Endothelial cell of umbilical vein (primary cell): ENCODE results near the gene MCM5. TPM values are rescaled to one million over a fixed set of nuclear protein-coding genes. Genes with fewer than 3 reads are reported as not detected.

Experiments used
- BruUV-seq: library from RNA; stranded (reverse); fragments of 400-500 nt; replicated peaks from 2 replicates; lab custom pipeline; 2021; lab: Mats Ljungman, UMichigan
- CTCF ChIA-PET: fragments of 300-600, 350-600 bp; sonication (Branson Sonifier 250); formaldehyde crosslinking; loops from one replicate; lab custom pipeline; 2021; ENCODE audit warnings: antibody characterized with exemption, inconsistent platforms; lab: Charles Lee
- POLR2A ChIA-PET: fragments of 300-600, 350-600 bp; sonication (Branson Sonifier 250); formaldehyde crosslinking; loops from one replicate; lab custom pipeline; 2021; ENCODE audit warnings: antibody characterized with exemption, inconsistent platforms; lab: Charles Lee
- DNase-seq: peaks from one replicate; pipeline ENCODE4 v3.0.0-alpha.2; 2011; ENCODE audit warnings: low read depth, low spot score
- FAIRE-seq: peaks from 2 replicates; lab custom pipeline; 2011; peaks lifted over from hg19 to GRCh38; lab: Jason Lieb, UNC
- H2AFZ ChIP-seq: 2 replicates; pipeline ENCODE4 v1.6.0; 2012; ENCODE audit warnings: low read depth, low read length, control low read depth, inconsistent platforms
- H3K27ac ChIP-seq: 2 replicates; pipeline ENCODE4 v1.5.1; 2011; ENCODE audit warnings: low read depth, mild to moderate bottlenecking, control low read depth, low read length, moderate library complexity; ENCODE audit not compliant: insufficient read depth
- H3K27me3 ChIP-seq, 2 experiments: 2 replicates each; pipeline versions ENCODE4 v1.6.0 to v1.6.1; 2011; ENCODE audit warnings: low read length in 2 of 2, mixed read lengths in 1 of 2; ENCODE audit not compliant: control insufficient read depth in 2 of 2, insufficient read depth in 2 of 2
- H3K36me3 ChIP-seq, 2 experiments: 2 replicates in 1 of 2; 3 replicates in 1 of 2; pipeline ENCODE4 v1.5.1; 2011; ENCODE audit warnings: low read length in 2 of 2, mild to moderate bottlenecking in 1 of 2, moderate library complexity in 1 of 2; ENCODE audit not compliant: control insufficient read depth in 2 of 2, insufficient read depth in 2 of 2; ENCODE audit errors: extremely low read depth in 1 of 2
- H3K4me1 ChIP-seq: 3 replicates; pipeline ENCODE4 v1.5.1; 2011; ENCODE audit warnings: mild to moderate bottlenecking, low read length; ENCODE audit not compliant: control insufficient read depth, insufficient read depth; ENCODE audit errors: extremely low read depth
- H3K4me2 ChIP-seq: 2 replicates; pipeline ENCODE4 v1.6.1; 2011; ENCODE audit warnings: low read length, control low read depth, mixed read lengths; ENCODE audit not compliant: insufficient read depth
- H3K4me3 ChIP-seq, 3 experiments: fragments of 200-600 bp in 1 of 3; sonication (generic), shearing (Covaris generic) in 1 of 3; replicated peaks in 1 of 3; 2 replicates each; pipeline ENCODE4 v1.5.1; 2011 to 2016; ENCODE audit warnings: control low read depth in 3 of 3, low read length in 3 of 3, mild to moderate bottlenecking in 2 of 3, inconsistent platforms in 1 of 3, low read depth in 1 of 3, moderate library complexity in 1 of 3; ENCODE audit not compliant: insufficient read depth in 1 of 3
- H3K79me2 ChIP-seq: 2 replicates; pipeline ENCODE4 v1.6.0; 2012; ENCODE audit warnings: low read length, inconsistent platforms; ENCODE audit not compliant: control insufficient read depth, insufficient read depth
- H3K9ac ChIP-seq: replicated peaks from 2 replicates; pipeline ENCODE3; 2011; ENCODE audit warnings: low read length, control low read depth; ENCODE audit not compliant: insufficient read depth; ENCODE audit errors: extremely low read depth
- H3K9me1 ChIP-seq: replicated peaks from 3 replicates; pipeline ENCODE4 v1.6.0; 2011; ENCODE audit warnings: mild to moderate bottlenecking, low read length; ENCODE audit not compliant: control insufficient read depth, insufficient read depth; ENCODE audit errors: extremely low read depth
- H3K9me3 ChIP-seq: replicated peaks from 2 replicates; pipeline ENCODE4 v1.5.1; 2012; ENCODE audit warnings: low read length, inconsistent platforms; ENCODE audit not compliant: control insufficient read depth, insufficient read depth
- H4K20me1 ChIP-seq: replicated peaks from 2 replicates; pipeline ENCODE3; 2011; ENCODE audit warnings: mild to moderate bottlenecking, low read length; ENCODE audit not compliant: control insufficient read depth, insufficient read depth; ENCODE audit errors: extremely low read depth
- CTCF ChIP-seq, 2 donors: IDR thresholded peaks; 1 replicate in 1 of 2; 2 replicates in 1 of 2; pipeline ENCODE4 v1.5.1; 2011; ENCODE audit warnings: low read length in 2 of 2, mild to moderate bottlenecking in 2 of 2, moderate library complexity in 2 of 2, control low read depth in 1 of 2, inconsistent platforms in 1 of 2, low read depth in 1 of 2; ENCODE audit not compliant: insufficient read depth in 1 of 2; ENCODE audit errors: extremely low read depth in 1 of 2
- EZH2 ChIP-seq: IDR thresholded peaks from 2 replicates; pipeline ENCODE4 v1.6.1; 2012; ENCODE audit warnings: borderline replicate concordance, low read depth, mild to moderate bottlenecking, moderate library complexity, low read length, inconsistent platforms; ENCODE audit not compliant: severe bottlenecking
- FOS ChIP-seq: IDR thresholded peaks from 2 replicates; pipeline ENCODE4 v1.6.1; 2011; ENCODE audit warnings: mild to moderate bottlenecking, low read length, moderate library complexity, borderline replicate concordance; ENCODE audit not compliant: insufficient read depth
- GATA2 ChIP-seq: IDR thresholded peaks from 2 replicates; pipeline ENCODE4 v1.7.0; 2011; ENCODE audit warnings: low read depth, mild to moderate bottlenecking, moderate library complexity, mixed read lengths, low read length; ENCODE audit not compliant: insufficient read length, insufficient read depth
- JUN ChIP-seq: IDR thresholded peaks from 2 replicates; pipeline ENCODE4 v1.6.1; 2011; ENCODE audit warnings: borderline replicate concordance, low read depth; ENCODE audit not compliant: insufficient read length, insufficient read depth
- MYC ChIP-seq: IDR thresholded peaks from one replicate; pipeline ENCODE4 v1.6.1; 2011; ENCODE audit warnings: mild to moderate bottlenecking, low read depth, low read length
- POLR2A ChIP-seq: IDR thresholded peaks from 2 replicates; pipeline ENCODE4 v1.6.1; 2012; ENCODE audit warnings: low read depth, mild to moderate bottlenecking, control low read depth, low read length
- POLR2AphosphoS5 ChIP-seq: IDR thresholded peaks from 2 replicates; pipeline ENCODE4 v1.6.1; 2012; ENCODE audit warnings: low read depth, mild to moderate bottlenecking, control low read depth, low read length, moderate library complexity; ENCODE audit not compliant: insufficient read depth
- dilution Hi-C: fragments of 300-500 bp; cut with MboI; formaldehyde crosslinking; loops from one replicate; pipeline ENCODE4 v1.15.0; 2019; ENCODE audit warnings: low sequenced_read_pairs; ENCODE audit not compliant: extremely low pct_ligation_motif_present
- intact Hi-C: fragments of 100-400 bp; cut with micrococcal nuclease; formaldehyde crosslinking; loops from one replicate; pipeline ENCODE4 v1.10.0; 2022
- polyA plus RNA-seq, 4 experiments: library from polyadenylated mRNA; depleted of rRNA in 3 of 4; stranded (reverse) in 3 of 4; unstranded in 1 of 4; fragments of >200 nt; gene quantifications; 2 replicates each; pipeline versions ENCODE4 v1.2.1 to v1.2.3, GENCODE V29; 2011 to 2012; ENCODE audit warnings: missing spikeins in 1 of 4
- total RNA-seq: library from RNA; stranded (reverse); gene quantifications from 2 replicates; pipeline ENCODE4 v1.2.3, GENCODE V29; 2021
- TF ChIP-seq, protein P1 (sequence below): IDR thresholded peaks from 2 replicates; pipeline ENCODE4 v1.6.1; 2011; ENCODE audit not compliant: insufficient read depth, insufficient read length

MCM5 gene
- total and polyA plus RNA-seq, 2 donors (not counting 3 experiments of a cell fraction or from before 2014, with no cell fraction given): 67.8 to 111 TPM

DNA sequence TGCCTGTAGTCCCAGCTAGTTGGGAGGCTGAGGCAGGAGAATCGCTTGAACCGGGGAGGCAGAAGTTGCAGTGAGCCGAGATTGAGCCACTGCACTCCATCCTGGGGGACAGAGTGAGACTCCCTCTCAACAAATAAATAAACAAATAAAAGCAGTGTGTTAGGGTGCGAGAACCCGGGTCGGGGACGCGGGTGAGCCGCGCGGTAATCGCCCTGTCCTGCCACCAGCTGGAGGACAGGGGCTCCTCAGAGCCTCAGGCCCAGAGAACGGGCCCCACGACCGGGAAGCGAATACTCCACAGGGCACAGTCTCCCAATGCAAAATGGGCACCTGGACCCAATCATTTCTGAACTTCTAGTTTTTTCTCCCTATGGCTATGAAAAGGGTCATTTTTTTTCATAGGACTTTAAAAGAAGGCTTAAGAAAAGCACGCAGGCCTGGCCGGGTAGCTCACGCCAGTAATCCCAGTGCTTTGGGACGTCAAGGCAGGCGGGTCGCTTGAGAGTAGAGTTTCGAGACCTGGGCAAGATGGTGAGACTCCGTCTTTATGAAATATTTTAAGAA is 744 bp upstream of the MCM5 start:
- FAIRE-seq (no peak), DNase-seq (no peak)
- Histone ChIP-seq H3K27me3 (no peaks in the 10 kb centered on the region), H3K9me1 (no peaks in the 10 kb centered on the region), H3K4me3 (peak overlapping the region; percentile 37 to 59 (median 39)), H3K9ac (peak overlapping the region; percentile 93), H3K9me3 (no peaks in the 10 kb centered on the region), H3K4me2 (peak overlapping the region; percentile 61), H3K4me1 (peaks cover 17% of the 10 kb centered on the region), H3K36me3 (no peaks in the 10 kb centered on the region), H4K20me1 (no peaks in the 10 kb centered on the region), H3K79me2 (peaks cover 19% of the 10 kb centered on the region), H3K27ac (peak overlapping the region; percentile 56), H2AFZ (peak overlapping the region; percentile 63)
- TF ChIP-seq POLR2A: no peak
- TF ChIP-seq FOS: no peak
- TF ChIP-seq GATA2: no peak
- TF ChIP-seq POLR2AphosphoS5: no peak
- TF ChIP-seq JUN: no peak
- TF ChIP-seq CTCF (IDR thresholded peaks at IDR 0.05; ENCODE audit: extremely low read depth in 1 of 2, insufficient read depth in 1 of 2, low read depth in 1 of 2, low read length in 2 of 2): no peak
- no peak for TF ChIP-seq EZH2
- no peak for TF ChIP-seq MYC
- TF ChIP-seq, protein P1, sequence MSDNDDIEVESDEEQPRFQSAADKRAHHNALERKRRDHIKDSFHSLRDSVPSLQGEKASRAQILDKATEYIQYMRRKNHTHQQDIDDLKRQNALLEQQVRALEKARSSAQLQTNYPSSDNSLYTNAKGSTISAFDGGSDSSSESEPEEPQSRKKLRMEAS: no peak
- CTCF ChIA-PET: no interaction called here
- TSS peak; percentile 93 for BruUV-seq
- dilution Hi-C loops (no loop called here), intact Hi-C loops (no loop called here)
- POLR2A ChIA-PET: no interaction called here
